Mononuclear cell (primary cell): ENCODE data around the gene TBX15. TPM values are rescaled to one million over a fixed set of nuclear protein-coding genes. Genes with fewer than 3 reads are reported as not detected.

ENCODE experiments used
- H3K27me3 ChIP-seq: 2 replicates; pipeline ENCODE4 v1.6.0; 2011; ENCODE audit warnings: low read length, control low read depth; ENCODE audit not compliant: insufficient read depth
- H3K4me1 ChIP-seq: 2 replicates; pipeline ENCODE4 v1.5.1; 2011; ENCODE audit warnings: mild to moderate bottlenecking, low read length, control low read depth; ENCODE audit not compliant: insufficient read depth
- H3K4me3 ChIP-seq: 2 replicates; pipeline ENCODE4 v1.5.1; 2011; ENCODE audit warnings: mild to moderate bottlenecking, low read length, moderate library complexity
- H3K9me3 ChIP-seq: 2 replicates; pipeline ENCODE4 v1.5.1; 2011; ENCODE audit warnings: low read depth, mild to moderate bottlenecking, control low read depth, low read length
- total RNA-seq: library from RNA; depleted of rRNA; stranded (reverse); fragments of >200 nt; gene quantifications from one replicate; pipeline ENCODE4 v1.2.3, GENCODE V29; 2012

The TBX15 gene
- total RNA-seq, 1 donor = 0.21 TPM

DNA sequence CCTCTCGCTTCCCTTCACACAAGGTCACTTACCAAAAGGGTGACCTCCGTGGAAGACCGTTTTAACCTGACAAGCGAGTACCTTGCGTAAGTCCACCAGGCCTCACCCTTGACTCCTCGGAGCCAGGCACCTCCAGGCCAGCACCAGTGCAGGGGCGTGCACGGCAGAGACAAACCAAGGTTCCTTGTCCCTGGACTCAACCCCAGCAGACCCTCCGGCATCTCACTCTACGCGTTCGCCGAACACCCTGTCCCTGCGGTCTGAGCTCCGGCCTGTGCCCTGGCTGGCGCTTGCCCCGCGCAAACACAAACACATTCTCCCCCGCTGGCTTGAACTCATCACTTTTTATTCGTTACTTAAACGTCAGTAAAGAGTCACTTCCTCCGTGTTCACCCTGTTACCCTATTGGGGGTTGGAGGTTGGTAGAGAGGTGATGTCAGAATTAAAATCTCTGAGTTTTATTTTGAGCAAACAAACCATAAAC, 4.5 kb downstream of the TBX15 start:
- H3K27me3 ChIP-seq = peaks cover 100% of the 10 kb centered on the region
- no peak overlapping the region for H3K4me3 ChIP-seq
- H3K9me3 ChIP-seq = no peaks in the 10 kb centered on the region
- H3K4me1 ChIP-seq = peaks cover 27% of the 10 kb centered on the region

DNA sequence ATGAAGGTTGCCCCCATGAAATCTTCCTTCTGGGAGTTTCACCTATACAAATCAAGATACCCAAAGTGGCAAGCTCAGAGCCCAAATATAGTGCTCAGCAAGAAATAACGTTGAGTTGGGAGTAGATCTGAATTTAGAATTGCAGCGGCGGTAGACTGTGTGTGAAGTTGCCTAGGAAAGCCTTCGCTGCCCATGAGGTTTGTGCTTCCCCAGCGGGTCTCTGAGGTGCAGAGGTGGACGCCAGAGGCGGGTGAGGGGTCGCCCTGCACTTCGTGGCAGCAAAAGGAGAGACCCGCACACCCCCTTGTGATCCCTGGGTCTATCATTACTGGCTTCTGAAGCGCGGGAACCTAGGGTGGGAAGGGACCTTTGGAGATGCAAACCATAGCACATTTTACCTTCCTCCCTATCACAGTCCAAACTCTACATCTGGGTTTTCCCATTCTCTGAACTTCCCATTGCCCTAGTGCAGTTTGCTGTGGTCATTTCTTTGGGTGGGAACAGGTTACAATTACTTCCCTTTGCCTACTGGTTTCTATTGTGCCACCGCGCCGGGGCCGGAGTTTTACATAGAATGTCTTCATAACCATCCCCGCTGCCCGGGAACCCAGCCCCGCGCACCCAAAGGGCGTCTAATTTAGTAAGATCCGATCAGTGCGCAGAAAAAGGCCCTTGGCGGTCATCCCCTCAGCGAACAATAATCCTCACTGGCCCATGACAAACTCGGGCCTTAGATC, 5.2 kb downstream of the TBX15 start:
- Histone ChIP-seq H3K4me1 (peaks cover 27% of the 10 kb centered on the region), H3K27me3 (peaks cover 100% of the 10 kb centered on the region), H3K4me3 (no peak overlapping the region), H3K9me3 (no peaks in the 10 kb centered on the region)

DNA sequence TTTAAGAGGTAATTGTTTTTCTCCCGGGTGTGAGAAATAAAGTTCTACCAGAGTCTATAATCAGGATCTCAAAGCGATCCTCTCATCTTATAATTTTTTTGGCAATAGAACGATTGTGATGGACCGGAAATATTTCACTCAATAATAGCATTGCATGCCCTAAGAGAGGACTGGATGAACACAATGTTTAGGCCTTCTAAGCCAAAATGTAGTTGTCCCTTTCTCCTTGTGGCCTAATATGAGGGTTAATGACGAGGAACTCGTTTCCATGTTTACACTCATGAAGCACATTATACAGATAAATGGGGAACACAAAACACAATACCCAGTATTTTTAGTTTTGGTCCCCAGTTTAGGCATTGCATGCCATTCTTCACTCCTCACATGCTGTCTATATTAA, 5.9 kb downstream of the TBX15 start:
- Histone ChIP-seq H3K9me3 (no peaks in the 10 kb centered on the region), H3K4me3 (no peak overlapping the region), H3K27me3 (peaks cover 100% of the 10 kb centered on the region), H3K4me1 (peaks cover 22% of the 10 kb centered on the region)

DNA sequence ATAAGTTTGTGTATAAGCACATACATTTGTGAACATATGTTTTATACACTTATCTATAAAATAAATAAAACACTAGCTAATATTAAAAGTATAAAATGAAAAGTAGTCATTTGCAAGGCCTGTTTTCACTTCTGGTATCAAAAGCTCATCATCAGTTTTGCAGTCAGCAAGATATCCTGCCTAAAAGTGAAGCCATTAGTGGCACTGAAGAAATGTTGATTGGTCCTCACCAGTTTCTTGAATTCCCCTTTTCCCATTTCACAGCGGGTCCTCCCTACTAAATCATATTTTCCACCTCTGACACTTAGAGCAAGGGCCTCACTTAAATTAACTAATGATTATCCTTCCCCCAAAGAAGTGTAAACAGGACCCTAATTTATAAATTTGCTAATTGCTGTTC, 6.7 kb downstream of the TBX15 start:
- H3K4me1 ChIP-seq = peaks cover 18% of the 10 kb centered on the region
- no peak overlapping the region for H3K4me3 ChIP-seq
- H3K9me3 ChIP-seq = no peaks in the 10 kb centered on the region
- peaks cover 100% of the 10 kb centered on the region for H3K27me3 ChIP-seq

DNA sequence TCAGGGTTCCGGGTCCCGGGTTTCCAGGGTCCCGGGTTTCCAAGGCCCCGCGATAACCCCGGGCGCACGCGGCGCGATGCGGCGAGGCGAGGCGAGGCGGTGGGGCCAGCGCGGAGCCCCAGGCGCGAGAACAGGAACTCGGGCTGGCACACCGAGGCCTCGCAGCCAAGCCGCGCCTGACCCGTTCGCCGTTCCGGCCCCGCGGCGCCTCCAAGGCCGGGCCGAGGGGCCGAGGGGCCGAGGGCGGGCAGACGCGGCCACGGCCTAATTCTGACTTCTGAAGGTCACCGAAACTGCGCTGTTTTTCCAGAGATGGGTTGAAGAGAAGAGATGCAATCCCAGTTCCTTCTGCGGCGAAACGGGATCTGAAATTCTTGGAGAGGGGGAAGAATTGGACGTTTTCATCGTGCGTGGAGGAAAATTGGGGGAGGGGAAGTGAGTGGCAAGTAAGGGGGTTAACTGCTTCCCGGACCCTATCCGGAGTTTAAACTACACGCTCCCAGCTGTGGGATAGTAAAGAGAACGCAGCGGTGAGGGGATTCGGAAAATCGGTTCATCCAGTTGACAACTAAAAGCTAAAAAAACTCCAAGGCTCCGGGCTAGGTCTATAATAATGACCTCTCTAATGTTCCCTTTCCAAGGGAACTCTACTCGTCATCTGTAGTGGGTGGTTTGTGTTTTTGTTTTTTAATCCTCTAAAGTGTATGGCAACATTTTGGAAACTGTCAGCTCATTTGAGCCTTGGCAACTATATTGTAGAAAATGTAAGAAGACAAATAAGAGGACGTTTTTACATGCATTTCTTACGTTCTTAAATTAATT, 8.2 kb downstream of the TBX15 start:
- no peak overlapping the region for H3K4me3 ChIP-seq
- H3K27me3 ChIP-seq = peaks cover 88% of the 10 kb centered on the region
- H3K4me1 ChIP-seq = peaks cover 16% of the 10 kb centered on the region
- no peaks in the 10 kb centered on the region for H3K9me3 ChIP-seq

DNA sequence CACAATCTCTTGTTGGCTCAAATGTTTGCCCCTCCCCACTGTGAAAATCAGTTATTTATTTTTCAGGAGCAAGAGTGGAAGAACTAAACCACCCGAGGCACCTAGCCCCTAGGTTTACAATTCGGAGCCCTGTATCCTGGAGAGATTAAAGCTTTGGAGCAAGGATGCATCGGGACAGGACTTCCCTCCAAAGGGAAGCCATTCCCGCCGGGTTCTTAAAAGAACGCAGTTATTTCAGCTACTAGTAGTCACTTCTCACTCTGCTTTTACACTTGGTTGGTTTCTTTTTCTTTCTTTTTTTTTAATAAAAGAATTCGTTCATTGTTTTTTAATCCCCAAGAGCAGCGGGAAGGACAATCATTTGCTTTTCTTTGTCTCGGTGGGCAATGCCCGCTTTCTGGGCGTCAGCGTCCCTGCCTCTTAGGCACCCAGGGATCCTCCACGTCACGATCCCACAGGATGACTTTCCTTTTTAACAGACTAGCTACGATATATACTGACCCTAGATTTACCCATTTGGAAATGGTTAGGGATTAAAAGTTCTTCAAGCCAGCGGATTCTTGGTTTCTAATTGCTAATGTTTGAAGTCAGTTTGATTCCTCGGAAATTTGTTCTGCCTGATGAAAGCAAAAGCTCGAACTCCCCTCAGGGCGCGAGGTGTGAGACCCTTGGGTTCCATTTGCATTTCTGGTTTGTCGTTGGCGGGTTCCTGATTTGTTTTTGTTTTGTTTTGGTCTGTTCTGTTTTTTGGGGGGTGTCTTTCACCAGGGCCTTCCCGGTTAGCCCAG, 9.0 kb downstream of the TBX15 start:
- peaks cover 80% of the 10 kb centered on the region for H3K27me3 ChIP-seq
- H3K4me1 ChIP-seq = peaks cover 8% of the 10 kb centered on the region
- no peak overlapping the region for H3K4me3 ChIP-seq
- no peaks in the 10 kb centered on the region for H3K9me3 ChIP-seq

DNA sequence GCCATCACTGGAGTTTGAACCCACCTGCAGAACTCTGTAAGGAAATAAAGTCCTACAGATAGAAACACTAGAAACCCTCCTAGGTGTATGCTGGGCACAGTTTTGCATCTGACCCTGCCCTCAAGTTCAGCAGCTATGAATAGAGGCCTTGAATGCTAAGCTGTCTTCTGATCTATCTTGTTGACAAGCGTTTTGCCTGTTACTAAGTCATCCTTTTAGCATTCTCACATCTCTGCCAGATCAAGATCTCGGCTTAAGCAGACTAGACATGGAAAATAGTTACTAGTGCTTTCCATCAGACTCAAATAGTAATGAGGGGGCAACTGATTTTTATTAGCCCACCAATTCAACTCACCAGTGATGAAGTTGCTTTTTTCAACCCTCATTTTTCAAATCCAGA, 10.5 kb downstream of the TBX15 start:
- Histone ChIP-seq H3K4me1 (peaks cover 6% of the 10 kb centered on the region), H3K27me3 (peaks cover 71% of the 10 kb centered on the region)

DNA sequence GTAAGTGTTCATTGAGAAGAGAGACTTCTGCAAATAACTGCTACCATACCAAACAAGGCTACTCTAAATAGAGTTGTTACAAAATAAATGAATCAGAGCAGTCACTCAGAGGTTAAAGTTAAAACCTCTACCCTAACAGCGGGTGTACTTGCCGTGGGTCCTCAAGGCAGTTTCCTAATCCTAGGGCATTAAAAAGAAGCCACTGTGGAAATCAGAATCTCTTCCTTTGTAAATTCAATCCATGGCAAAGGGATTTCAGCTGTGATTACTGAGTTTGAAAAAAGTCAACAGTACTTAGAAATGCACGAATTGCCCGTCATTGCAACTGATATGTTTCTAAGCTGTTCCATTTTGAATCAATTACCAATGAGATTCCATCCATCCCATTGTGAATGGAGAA, 13.5 kb downstream of the TBX15 start:
- H3K27me3 ChIP-seq = peaks cover 48% of the 10 kb centered on the region
- no peaks in the 10 kb centered on the region for H3K9me3 ChIP-seq
- no peak overlapping the region for H3K4me3 ChIP-seq
- H3K4me1 ChIP-seq = peaks cover 6% of the 10 kb centered on the region

More for the DNA sequence above, 10.5 kb downstream of the TBX15 start:
- Histone ChIP-seq H3K9me3 (no peaks in the 10 kb centered on the region), H3K4me3 (no peak overlapping the region)

DNA sequence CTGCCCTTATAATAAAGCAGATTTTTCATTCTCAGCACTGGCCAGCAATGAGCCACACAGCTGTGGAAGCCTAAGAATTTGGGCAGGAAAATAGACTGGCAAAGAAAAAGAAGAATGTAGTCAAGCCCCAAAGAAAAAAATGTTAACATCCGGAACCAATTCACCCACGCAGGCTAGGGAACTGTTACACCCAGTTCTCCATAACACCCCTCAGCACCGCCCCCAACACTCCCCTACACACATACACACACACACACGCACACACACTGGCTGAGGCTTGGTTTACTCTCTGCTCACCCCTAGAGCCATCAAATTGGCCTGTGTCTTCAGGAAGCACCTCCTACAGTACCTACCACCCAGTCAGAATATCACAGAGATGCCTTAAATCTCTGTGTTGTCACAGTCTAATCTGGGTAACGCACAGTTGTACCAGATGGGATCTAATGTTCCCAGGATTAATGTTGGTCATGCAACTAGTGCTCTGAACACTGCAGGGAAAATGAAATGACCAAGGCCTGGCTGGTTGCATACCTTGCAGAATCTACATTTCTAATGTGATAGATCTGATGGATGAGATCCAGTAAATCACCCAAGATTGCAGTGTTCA, 14.5 kb downstream of the TBX15 start:
- H3K9me3 ChIP-seq = no peaks in the 10 kb centered on the region
- H3K4me1 ChIP-seq = no peaks in the 10 kb centered on the region
- H3K4me3 ChIP-seq = no peak overlapping the region
- H3K27me3 ChIP-seq = peaks cover 43% of the 10 kb centered on the region

DNA sequence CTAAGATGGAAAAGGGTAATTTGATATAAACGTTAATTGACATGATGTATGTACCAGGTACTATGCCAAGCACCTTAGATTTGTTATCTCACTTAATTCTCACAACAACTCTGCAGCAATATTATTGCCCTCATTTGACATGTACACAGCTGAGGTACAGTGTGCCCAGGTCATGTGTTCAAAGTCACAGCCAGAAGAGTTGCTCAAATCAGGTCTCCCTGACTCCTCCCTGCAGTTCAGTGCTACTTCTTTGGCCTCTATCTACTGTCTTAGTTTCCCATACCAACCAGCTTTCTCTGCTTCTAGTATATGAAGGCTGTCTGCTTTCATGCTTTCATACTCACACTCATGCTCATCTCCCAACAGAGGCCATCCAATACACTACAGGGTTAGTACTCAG, 15.1 kb downstream of the TBX15 start:
- Histone ChIP-seq H3K4me1 (no peaks in the 10 kb centered on the region), H3K9me3 (no peaks in the 10 kb centered on the region), H3K4me3 (no peak overlapping the region), H3K27me3 (peaks cover 37% of the 10 kb centered on the region)

DNA sequence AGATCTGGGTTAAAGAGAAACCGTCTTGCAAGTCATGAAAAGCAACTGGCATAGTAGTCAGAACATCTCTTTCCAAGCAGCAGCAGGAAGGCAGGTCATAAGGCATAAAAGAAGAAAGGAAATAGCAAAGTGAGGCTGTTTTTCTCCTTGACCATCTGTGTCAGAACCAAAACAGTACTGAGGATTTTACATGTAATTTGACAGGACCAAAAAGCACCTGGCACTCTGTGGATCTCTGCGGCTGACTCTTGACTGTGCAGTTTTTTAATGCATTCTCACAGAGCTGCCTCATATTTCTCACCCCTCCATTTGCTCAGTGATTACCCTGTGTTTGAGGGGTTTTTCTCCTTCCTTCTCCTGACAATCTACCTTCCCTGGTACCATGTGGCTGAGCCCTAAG, 17.7 kb downstream of the TBX15 start:
- Histone ChIP-seq H3K4me3 (no peak overlapping the region), H3K27me3 (peaks cover 18% of the 10 kb centered on the region), H3K9me3 (no peaks in the 10 kb centered on the region), H3K4me1 (no peaks in the 10 kb centered on the region)

DNA sequence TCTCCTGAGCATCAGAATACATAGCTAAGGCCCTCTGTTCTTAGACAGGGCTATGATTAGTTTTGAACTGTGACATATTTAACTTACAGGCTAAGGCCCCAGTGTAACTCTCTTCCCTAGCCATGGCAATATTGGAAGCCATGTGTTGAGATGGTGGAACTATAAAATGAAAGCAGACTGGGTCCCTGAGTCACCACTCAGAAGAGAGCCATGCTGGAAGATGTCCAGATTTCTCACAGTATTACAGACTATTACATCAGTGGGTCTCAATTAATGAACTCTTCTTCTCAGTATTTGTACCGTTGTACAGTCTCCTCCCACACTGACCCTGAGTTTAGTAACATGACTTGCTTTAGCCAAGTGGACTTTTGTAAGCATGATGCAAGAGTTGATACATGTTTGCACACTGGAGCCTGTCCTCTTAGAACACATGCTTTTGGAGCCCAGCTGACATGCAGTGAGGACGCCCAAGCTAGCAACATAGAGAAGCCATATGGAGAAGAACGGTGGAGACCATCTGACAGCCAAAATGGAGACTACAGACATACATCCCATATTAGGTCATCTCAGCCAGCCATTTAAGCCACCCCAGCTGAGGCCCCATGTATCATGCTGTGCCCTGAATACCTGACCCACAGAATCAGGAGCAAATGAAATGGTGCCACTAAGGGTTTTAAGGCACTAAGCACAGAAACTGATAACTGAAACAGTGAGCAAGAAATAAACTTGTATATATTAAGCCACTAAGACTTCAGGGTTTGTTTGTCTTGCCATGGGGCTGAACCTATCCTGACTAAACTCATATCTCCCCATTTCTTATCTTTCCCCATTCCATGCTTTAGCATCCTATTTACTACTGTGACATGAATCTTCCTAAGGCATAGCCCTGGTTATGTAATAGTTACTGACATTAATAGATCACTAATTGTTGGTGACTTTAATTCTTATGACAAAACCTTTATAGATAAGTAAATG, 24.4 kb downstream of the TBX15 start:
- Histone ChIP-seq H3K4me1 (peaks cover 3% of the 10 kb centered on the region), H3K27me3 (no peaks in the 10 kb centered on the region), H3K9me3 (no peaks in the 10 kb centered on the region)

DNA sequence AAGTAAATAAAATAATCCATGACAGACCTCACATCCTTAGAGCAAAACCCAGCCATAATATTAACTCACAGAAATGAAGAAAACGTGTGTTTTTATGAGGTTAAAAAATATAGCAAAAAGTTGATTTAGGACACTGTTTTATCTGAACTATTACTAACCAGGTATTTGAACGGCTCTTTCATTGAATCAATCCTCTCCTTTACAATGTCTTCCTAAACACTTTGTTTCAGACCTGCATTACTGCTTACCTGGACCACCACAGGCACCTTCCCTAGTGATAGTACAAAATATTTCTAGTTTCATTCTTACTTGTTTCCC, 25.0 kb downstream of the TBX15 start:
- no peaks in the 10 kb centered on the region for H3K9me3 ChIP-seq
- H3K4me1 ChIP-seq = peaks cover 3% of the 10 kb centered on the region
- no peak overlapping the region for H3K4me3 ChIP-seq
- no peaks in the 10 kb centered on the region for H3K27me3 ChIP-seq

More for the DNA sequence above, 24.4 kb downstream of the TBX15 start:
- no peak overlapping the region for H3K4me3 ChIP-seq

DNA sequence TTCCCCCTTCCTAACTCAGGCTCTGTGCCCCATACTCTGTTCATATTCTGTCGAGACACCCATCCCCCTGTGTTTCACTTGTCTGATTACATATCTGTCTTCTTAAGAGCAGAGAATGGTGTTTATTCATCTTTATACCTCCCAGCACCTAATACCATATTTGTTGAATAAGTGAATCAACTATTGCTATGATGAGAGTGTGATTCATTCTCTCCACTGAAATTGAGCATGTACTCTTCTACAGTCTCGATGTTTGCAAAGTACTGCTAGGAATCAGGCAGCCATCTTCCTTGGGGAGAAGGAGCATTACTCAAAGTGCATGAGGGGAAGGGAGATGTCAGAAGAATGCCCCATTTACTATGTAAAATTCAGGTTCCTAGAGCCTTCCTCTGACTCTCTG, 27.0 kb downstream of the TBX15 start:
- no peak overlapping the region for H3K4me3 ChIP-seq
- H3K27me3 ChIP-seq = no peaks in the 10 kb centered on the region
- H3K4me1 ChIP-seq = peaks cover 3% of the 10 kb centered on the region
- no peaks in the 10 kb centered on the region for H3K9me3 ChIP-seq
